T-helper 2 cell treated with Interferon-gamma antibody and Interleukin-4, amounts not matched to agents 100 ng/mL and 5 ng/mL, for 36 hours (primary cell): Measurements from ENCODE around the gene FOSL1. TPM values are rescaled to one million over a fixed set of nuclear protein-coding genes. Genes with fewer than 3 reads are reported as not detected.

Experiments
- intact Hi-C: fragments of 100-400 bp; cut with micrococcal nuclease; formaldehyde crosslinking; loops from one replicate; pipeline ENCODE4 v1.15.1; 2023
- total RNA-seq: library from RNA; stranded (reverse); gene quantifications from 2 replicates; pipeline ENCODE4 v1.2.3, GENCODE V29; 2022

FOSL1 gene
- total RNA-seq, 1 donor from 2014 or later, result 4.5 TPM

DNA sequence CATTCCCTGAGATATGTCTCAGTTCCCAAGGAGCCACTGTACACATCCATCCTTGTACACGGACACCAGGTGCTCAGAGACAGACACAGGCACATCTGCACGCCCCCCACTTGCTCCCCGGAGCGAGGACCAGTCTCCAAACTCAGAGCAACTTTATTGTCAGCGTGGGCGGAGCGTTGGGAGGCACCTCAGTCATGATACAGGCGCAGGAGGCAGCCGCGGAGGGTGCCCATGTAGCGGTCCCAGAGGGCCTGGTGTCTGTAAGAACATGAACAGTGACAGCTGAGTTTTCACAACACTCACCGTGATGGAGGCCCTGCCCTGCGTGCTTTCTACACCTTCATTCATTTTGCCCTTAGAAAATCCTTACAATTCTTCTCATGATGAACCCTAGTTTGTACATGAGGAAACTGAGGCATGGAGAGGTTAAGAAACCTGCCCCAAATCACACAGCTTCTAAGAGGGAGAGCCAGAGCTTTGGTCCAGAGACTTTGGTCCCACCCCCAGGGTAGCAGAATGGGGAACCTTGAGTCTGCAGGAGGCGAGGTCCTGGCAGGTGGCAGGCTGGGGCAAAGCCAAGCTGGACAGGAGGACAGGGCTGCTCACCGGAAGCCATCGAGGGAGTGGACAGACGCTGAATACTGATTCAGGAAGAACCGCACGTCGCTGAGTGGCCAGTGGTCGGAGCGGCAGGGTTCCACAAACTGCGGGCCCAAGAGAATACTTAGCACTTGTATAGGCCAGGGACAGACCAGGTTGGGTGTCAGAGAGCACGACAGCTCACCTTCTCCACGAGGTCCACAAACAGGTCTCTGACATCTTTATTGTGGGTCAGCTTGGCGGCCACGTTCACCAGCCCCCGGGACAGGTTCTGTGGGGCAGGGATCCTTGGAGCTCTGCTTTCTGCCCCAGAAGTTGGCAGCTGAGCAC lies 16.1 kb downstream of the FOSL1 start:
- intact Hi-C loops, result loop anchor here (1.0 kb wide), 3 partner anchors 11 to 105 kb away; no protein-coding TSS in a partner anchor

DNA sequence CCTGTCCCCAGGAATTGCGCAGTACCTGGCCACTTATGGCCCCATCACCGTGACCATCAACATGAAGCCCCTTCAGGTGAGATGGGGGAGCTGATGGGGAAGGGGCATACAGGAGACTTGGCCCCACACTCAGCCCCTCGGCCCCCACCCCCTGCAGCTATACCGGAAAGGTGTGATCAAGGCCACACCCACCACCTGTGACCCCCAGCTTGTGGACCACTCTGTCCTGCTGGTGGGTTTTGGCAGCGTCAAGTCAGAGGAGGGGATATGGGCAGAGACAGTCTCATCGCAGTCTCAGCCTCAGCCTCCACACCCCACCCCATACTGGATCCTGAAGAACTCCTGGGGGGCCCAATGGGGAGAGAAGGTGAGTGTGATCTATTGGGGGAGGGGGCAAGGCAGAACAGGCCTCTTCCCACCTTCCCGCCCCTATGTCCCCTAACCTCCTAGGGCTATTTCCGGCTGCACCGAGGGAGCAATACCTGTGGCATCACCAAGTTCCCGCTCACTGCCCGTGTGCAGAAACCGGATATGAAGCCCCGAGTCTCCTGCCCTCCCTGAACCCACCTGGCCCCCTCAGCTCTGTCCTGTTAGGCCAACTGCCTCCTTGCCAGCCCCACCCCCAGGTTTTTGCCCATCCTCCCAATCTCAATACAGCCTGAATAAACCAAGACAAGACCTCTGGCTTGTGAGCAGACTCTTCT lies 17.0 kb downstream of the FOSL1 start:
- intact Hi-C loops, result no loop called here

DNA sequence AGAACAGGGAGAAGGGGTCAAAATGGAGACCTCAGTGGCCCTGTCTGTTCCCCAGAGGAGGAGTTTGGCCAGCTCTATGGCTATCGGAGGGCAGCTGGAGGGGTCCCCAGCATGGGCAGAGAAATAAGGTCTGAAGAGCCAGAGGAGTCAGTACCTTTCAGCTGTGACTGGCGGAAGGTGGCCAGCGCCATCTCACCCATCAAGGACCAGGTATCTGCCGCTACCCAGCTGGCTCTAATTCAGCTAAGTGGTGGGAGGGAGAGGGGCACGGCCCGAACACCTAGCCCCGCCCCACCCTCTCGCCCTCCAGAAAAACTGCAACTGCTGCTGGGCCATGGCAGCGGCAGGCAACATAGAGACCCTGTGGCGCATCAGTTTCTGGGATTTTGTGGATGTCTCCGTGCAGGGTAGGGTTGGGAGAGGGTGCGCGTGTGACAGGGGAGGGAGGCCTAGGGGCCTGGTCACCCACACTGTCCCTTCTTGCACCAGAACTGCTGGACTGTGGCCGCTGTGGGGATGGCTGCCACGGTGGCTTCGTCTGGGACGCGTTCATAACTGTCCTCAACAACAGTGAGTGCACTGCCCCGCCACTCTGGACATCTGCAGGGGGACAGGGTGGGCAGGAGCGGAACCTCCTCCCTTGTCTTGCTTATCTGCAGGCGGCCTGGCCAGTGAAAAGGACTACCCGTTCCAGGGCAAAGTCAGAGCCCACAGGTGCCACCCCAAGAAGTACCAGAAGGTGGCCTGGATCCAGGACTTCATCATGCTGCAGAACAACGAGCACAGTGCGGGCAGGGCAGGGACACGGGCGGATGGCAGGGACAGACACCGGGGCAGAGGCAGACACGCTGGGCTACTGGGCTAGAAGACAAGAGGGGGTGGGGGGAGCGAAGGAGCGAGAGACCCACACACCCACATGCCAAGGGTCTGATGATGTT lies 17.8 kb downstream of the FOSL1 start:
- intact Hi-C loops, result no loop called here

DNA sequence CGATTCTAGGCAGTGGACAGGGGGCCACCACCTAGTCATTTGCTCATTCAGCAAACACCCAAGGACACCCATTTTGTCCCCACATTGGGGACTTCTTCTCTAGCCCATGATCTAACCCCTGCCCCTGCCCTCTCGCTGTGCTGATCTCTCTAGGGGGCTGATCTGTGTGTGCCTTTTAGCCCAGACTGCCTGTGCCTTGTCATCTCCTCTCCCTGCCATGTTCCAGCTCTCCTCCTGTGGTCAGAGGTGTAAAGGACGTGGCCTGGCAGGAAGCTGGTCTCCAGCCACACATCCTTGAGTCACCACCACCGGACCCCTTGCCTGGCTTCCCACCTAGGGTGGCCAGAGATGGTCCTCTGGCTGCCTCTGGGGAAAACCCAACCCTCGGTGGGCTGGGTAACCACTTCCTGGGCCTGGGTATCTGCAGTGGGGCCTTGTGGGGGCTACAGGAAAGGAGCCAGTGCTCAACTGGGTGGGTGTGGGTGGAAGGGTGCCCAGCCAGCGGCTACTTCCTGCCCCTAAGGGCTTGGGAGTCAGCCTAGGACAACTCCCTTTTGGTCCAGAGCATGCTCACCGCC lies 19.3 kb downstream of the FOSL1 start:
- intact Hi-C loops, result no loop called here

DNA sequence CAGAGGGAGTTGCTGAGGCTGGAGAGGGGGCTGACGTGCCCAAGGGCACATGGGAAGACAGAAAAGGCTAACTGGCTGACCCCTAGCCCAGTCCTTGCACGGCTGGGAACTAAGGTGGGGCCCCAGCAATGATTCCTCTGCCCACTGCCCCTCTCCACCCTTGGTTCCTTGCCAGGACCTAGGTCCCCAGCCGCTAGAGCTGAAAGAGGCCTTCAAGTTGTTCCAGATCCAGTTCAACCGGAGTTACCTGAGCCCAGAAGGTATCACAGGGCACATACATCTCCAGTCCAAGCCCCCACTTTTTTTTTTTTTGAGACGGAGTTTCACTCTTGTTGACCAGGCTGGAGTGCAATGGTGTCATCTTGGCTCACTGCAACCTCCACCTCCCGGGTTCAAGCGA lies 20.2 kb downstream of the FOSL1 start:
- intact Hi-C loops, result no loop called here

DNA sequence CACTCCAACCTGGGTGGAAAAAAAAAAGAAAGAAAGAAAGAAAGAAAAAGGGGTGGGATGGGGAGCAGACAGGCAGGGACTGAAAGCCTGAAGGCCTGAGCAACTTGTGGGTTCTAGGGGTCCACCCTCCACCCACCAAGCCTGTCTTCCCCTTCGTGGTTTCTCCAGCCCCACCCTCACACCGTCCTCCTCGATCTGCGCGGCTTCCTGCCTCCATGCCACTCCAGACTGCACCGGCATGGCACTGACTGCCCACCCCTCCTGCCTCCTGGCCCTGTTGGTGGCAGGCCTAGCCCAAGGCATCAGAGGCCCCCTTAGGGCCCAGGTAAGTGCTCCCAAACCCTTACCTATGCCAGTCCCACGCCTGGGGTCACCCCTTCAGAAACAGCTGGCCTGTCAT lies 20.6 kb downstream of the FOSL1 start, which contains the start of gene CTSW:
TSS of gene CTSW (plus strand) at position 221 of the 400 bp plus-strand sequence. CDS start at position 239, 18 bp downstream.
- intact Hi-C loops, result no loop called here

DNA sequence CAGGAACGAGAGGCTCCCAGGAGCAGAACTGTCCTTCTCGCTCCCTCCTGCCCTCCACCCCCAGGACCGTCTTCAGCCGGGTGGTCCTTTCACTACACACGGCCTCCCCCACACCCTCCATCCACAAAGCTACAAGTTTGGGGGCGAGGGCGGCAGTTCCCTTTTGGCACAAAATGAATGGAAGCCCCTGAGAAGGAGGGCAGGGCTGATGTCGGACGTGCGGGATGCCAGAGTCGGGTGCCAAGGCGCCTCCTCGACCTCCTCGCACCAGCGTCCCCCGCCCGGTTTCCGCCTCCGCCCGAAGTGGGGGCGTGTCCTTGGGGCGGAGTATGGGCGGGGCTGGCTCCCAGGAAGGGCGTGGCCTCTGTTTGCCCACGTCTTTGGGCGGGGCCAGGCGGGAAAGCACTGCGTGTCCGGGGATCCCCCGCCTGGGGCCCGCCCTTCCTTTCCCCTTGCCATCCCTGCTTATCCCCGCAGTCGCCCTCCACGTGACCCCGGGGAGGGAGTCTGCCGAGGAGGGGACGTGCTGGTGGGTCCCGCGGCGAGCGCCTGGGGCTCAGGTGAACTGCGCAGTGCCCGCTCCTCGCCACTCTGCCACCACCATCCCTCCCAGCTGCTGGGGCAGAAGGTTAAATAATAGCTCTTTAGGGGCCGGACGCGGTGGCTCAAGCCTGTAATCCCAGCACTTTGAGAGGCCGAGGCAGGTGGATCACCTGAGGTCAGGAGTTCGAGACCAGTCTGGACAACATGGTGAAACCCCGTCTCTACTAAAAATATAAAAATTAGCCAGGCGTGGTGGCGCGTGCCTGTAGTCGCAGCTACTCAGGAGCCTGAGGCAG lies 26.7 kb downstream of the FOSL1 start:
- intact Hi-C loops, result loop anchor here (1.0 kb wide), 4 partner anchors 11 to 46 kb away; partner anchors contain the start of genes C11orf68, DRAP1, FIBP and MUS81

DNA sequence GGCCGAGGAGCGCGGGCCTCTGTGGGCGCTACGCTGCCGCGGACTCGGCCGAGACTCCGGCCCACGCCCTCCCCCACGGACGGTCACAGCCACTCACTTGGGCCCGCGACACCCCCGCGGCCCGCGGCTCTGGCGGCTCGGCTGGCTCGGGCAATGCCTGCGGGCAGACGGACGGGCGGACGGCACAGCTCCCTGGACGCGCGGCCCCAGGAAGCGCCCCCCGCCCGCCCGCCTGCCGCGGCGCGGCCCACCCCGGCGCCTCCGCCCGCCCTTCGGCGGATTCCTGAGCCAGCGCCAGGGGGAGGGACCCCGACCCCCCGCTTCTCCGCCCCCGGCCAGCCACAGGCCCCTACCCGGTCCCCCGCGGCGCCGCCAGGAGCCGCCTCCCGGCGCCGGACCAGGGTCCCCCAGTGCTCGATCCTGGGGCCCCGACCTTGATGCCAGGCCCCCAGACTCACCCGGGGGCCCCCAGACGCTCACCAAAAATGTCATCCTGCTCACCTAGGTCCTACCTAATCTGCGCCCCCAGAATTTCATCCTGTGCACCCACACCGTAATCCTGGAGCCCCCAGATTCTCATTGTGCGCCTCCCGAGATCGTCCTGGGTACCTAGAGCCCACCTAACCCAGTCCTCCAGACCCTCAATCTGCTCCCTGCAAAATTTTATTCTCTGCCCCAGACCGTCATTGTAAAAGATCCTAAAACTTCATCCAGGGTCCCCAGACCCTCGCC lies 27.4 kb downstream of the FOSL1 start, which contains the start of gene EFEMP2:
TSS of gene EFEMP2 (minus strand) at position 215 of the 732 bp plus-strand sequence. CDS start 446 bp downstream, outside the sequence.
- intact Hi-C loops, result loop anchor here (1.0 kb wide), 4 partner anchors 12 to 47 kb away; partner anchors contain the start of genes C11orf68, DRAP1, FIBP and MUS81

DNA sequence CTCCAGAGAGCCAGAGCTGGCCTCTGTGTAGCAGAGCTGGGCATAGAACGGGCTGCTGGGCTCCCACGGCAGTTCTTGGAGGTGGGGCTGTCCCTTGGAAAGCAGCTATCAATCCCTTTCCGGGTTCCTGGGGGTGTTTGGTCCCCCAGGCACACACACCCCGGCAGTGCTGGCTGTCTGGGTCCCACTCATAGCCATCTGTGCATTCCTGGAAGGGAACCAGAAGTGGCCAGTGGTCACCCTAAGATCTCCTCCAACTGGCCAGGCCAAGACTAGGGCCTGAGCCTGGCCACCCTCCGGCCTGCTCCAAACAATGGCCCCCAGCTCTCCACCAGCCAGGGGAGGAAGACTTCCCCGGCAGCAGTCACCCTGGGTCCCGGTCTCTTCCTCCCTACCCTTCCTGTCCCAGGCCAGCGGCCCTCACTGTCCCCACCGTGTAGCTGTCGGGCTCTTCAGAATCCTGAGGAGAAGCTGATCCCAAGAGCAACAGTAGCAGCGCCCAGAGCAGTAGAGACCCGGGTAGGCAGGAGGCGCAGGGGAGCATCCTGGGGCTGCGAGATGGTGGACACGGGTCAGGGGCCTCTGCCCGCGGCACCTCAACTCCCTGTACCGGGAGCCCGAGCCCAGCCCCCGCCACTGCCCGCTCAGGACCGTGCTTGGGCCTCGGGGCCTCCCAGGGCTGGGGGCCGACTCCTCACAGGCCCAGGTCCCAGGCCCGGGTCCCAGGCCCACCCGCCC lies 28.2 kb downstream of the FOSL1 start:
- intact Hi-C loops, result no loop called here

DNA sequence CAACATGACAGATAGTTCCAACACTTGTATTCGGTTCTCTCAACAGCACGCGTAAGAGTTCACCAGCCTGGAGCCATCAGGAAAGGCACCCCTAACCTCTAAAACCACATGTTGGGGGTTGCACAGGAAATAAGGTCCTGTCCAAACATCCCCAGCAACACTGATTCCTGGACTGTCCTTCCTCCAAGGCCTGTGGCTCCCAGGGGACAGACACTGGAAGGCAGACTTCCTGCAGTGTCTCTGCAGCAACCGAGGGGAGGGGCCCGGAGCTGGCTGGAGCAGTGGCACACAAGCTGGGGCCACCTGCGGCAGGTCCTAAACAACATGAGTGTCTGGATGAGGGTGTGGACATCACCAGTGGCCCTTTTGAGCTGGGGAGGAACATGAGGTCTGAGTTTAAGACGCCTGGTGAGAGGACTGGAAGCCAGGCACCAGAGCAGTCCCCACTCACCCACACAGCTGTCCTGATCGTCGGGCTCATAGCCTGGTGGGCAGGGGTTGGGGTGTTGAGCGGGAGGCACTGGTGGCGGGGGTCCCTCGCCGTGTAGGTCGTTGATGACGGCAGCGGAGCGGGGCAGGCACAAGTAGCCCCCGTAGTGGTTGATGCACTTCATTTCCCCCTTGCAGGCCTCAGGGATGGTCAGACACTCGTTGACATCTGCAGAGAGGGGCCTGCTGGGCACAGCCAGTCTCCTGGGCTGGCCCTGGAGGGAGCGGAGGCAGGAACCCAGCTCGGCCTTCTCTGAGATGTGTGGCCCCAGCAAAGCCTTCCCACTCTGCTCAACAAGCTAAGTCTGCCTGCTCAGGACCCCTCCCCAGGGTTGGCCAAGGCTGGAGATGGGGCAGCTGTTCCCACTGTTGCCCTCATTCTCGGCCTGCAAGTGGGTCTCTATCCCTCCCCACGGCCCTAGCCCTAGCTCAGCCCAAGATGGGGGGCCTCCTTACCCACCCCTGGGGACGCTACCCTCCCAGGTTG lies 29.2 kb downstream of the FOSL1 start:
- intact Hi-C loops, result no loop called here

DNA sequence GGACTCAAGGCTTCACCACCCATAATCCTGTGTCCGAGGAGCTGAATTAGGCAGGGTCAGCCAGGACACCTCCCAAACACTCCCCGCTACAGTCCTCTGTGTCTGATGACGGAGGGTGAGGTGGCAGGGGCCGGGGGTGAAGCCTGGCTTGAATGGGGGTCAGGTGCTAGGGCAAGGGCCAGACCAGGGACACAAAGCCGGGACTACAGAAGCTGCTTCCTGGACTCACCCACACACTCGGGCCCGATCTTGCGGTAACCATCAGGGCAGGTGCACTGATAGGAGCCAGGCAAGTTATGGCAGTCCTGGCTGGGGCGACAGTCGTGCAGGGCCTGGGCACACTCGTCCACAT lies 29.9 kb downstream of the FOSL1 start:
- intact Hi-C loops, result no loop called here

DNA sequence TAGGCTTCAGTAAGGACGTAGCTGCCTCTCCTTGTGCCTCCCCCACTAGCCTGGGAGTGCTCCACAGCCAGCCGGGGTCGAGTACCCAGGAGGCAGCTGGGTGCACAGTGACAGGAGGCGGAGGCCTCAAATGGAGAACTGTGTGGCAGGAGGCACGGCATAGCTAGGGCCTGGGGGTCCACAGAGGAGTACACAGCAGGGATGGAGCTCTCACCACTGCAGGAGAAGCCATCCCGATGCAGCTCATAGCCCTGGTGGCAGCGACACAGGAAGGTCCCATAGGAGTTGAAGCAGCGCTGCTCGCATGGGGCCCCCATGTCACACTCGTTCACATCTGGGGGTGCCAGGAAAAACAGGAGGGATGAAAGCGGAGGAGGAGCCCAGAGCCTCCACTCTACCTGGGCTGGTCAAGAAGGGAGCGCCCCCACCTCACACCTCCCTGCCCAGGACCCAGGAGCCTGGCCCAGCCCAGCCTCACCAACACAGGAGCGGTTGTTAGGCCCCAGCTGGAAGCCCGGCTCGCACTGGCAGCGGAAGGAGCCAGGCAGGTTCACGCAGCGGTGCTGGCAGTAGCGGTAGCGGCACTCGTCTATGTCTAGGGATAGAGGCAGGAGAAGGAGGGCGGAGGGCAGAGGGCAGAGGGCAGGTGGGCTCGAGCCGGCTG lies 30.4 kb downstream of the FOSL1 start:
- intact Hi-C loops, result no loop called here

DNA sequence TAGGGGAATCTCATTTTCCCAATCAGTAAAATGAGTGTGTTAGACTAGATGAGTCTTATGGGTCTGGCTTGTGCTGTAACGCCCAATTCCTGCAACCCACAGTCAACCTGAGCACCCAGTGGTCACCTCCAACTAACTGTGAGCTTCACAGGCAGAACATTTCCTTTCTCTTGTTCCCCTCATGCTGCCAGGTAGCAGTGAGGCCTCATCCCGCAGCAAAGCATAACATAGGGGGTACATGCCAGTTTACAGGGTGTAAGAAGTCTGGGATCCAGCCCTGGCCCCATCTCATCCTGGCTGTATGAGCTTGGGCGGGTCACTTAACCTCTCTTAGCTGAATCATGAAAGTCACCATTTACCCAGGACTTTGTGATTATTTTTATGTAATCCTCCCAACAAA lies 31.3 kb downstream of the FOSL1 start:
- intact Hi-C loops, result no loop called here

DNA sequence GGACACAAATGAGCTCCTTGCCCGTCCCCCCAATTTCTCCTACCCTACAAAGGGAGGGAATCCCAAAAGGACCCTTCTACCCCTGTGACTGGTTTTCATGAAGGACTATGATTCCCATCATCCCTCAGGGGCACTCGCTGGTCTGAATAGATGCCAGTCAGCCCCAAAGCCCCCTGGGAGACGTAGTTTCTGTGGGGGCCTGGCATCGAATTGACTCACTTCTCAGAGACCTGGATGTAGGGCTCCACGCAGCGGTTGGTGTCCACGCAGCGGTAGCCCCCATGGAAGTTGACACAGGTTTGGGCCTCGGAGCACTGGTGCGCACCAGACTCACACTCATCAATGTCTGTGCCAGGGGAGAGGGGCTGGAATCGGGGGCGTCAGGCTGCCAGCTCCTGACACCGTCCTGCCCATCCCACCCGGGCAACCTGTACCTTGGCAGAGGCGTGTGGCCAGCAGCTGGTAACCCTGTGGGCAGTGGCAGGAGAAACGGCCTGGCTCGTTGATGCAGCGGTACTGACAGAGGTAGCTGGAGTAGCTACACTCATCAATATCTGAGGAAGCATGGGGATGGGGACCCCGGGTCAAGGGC lies 32.0 kb downstream of the FOSL1 start:
- intact Hi-C loops, result no loop called here

DNA sequence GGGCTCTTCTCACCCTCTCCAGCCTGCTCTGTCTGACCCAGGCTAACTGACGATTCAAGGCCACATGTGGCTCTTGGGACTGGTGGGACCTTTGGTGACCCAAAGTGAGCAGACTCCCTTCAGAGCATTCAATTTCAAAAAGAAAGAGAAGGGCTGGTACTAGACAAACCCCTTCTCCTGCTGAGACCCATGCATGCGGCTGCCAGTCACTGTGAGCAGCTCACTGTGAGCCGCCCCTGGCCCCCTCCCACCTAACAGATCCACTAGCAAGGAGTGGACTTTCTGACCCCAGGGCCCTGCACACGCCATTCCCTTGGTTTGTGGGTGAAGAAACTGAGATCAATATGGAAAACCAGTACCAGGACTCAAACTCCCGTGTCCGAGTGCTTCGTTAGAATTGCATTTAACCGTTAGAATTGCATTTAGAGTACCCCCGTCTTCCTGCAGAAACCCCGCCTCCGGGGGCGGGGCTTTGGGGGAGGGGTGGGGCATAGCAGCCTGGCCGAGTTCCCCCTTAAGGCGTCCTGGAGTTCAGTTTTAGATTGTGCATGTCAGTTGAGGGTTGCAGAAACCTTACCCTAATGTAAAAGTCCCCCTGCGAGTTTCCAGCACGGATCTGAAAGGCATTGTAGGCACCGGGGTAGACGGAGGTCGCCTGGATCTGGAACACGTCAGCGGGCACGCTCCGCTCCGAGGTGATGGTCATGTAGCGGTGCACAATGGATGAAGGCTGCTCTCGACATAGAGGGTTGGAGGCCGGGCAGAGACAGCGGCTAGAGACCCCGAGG lies 32.7 kb downstream of the FOSL1 start:
- intact Hi-C loops, result no loop called here
